NCI-H1436 treated with DMSO at 0.1 percent for 48 hours (cell line): ENCODE measurements around the gene CDH4.

Experiments
- DNase-seq: peaks from one replicate; lab custom pipeline; 2025; lab: John Stamatoyannopoulos, UW

The CDH4 gene

GRCh38 chr20:61284752-61285151, 32.7 kb downstream of the CDH4 start:
- no peak for DNase-seq

- DNase-seq: no peak
Observed at GRCh38 chr20:61285152-61285645, 33.1 kb downstream of the CDH4 start.

GRCh38 chr20:61285691-61286090, 33.6 kb downstream of the CDH4 start:
- no peak for DNase-seq

- DNase-seq: no peak
Observed at GRCh38 chr20:61287583-61288275, 35.7 kb downstream of the CDH4 start.

GRCh38 chr20:61288331-61288784, 36.3 kb downstream of the CDH4 start:
- DNase-seq: no peak

GRCh38 chr20:61289166-61289565, 37.1 kb downstream of the CDH4 start:
- DNase-seq: no peak

- DNase-seq: no peak
Observed at GRCh38 chr20:61290721-61291120, 38.7 kb downstream of the CDH4 start.

GRCh38 chr20:61291166-61291829, 39.2 kb downstream of the CDH4 start:
- no peak for DNase-seq

- no peak for DNase-seq
Observed at GRCh38 chr20:61292391-61292790, 40.3 kb downstream of the CDH4 start.

- DNase-seq: no peak
Observed at GRCh38 chr20:61292821-61293612, 41.0 kb downstream of the CDH4 start.

GRCh38 chr20:61293951-61294350, 41.9 kb downstream of the CDH4 start:
- DNase-seq: no peak

- DNase-seq: no peak
Observed at GRCh38 chr20:61295249-61295648, 43.2 kb downstream of the CDH4 start.

- no peak for DNase-seq
Observed at GRCh38 chr20:61295682-61296628, 43.9 kb downstream of the CDH4 start.

- DNase-seq: no peak
Observed at GRCh38 chr20:61296629-61297019, 44.6 kb downstream of the CDH4 start.

GRCh38 chr20:61297491-61297890, 45.4 kb downstream of the CDH4 start:
- no peak for DNase-seq

GRCh38 chr20:61297986-61298385, 45.9 kb downstream of the CDH4 start:
- no peak for DNase-seq

- no peak for DNase-seq
Observed at GRCh38 chr20:61298661-61299060, 46.6 kb downstream of the CDH4 start.

GRCh38 chr20:61299104-61299503, 47.0 kb downstream of the CDH4 start:
- DNase-seq: no peak

GRCh38 chr20:61299618-61300017, 47.6 kb downstream of the CDH4 start:
- no peak for DNase-seq

- DNase-seq: no peak
Observed at GRCh38 chr20:61300293-61300692, 48.2 kb downstream of the CDH4 start.

GRCh38 chr20:61300709-61301108, 48.6 kb downstream of the CDH4 start:
- no peak for DNase-seq
